Skeletal muscle satellite cell (primary cell): ENCODE results near the gene SHISA3.

Experiments used
- H3K27me3 ChIP-seq: 2 replicates; pipeline ENCODE4 v1.7.0; 2013; ENCODE audit warnings: low read length; ENCODE audit not compliant: control insufficient read depth, insufficient read depth
- H3K36me3 ChIP-seq: 2 replicates; pipeline ENCODE4 v1.7.0; 2013; ENCODE audit warnings: mild to moderate bottlenecking, control low read depth, low read length; ENCODE audit not compliant: insufficient read depth
- H3K4me1 ChIP-seq: 2 replicates; pipeline ENCODE4 v1.7.0; 2013; ENCODE audit warnings: low read length; ENCODE audit not compliant: control insufficient read depth, insufficient read depth
- H3K4me2 ChIP-seq: 2 replicates; pipeline ENCODE4 v1.7.0; 2013; ENCODE audit warnings: mild to moderate bottlenecking, low read length
- H3K4me3 ChIP-seq: 2 replicates; pipeline ENCODE4 v1.7.0; 2013; ENCODE audit warnings: low read length
- H3K9ac ChIP-seq: 2 replicates; pipeline ENCODE4 v1.7.0; 2013; ENCODE audit warnings: mild to moderate bottlenecking, low read depth, low read length, moderate library complexity
- H3K9me3 ChIP-seq: replicated peaks from 2 replicates; pipeline ENCODE4 v1.7.0; 2013; ENCODE audit warnings: mild to moderate bottlenecking, control low read depth, low read length

Gene SHISA3

GRCh38 chr4:42392436-42392835 lies 4.9 kb upstream of the SHISA3 start:
- no peak overlapping the region for H3K9ac ChIP-seq

GRCh38 chr4:42395595-42395994 lies 1.7 kb upstream of the SHISA3 start:
- H3K9ac ChIP-seq = no peak overlapping the region
- H3K9me3 ChIP-seq = no peaks in the 10 kb centered on the region
- H3K4me2 ChIP-seq = no peak overlapping the region
- H3K36me3 ChIP-seq = no peaks in the 10 kb centered on the region
- peaks cover 7% of the 10 kb centered on the region for H3K4me1 ChIP-seq
- H3K4me3 ChIP-seq = no peak overlapping the region
- peaks cover 60% of the 10 kb centered on the region for H3K27me3 ChIP-seq

More at GRCh38 chr4:42392436-42392835, 4.9 kb upstream of the SHISA3 start:
- H3K27me3 ChIP-seq = peaks cover 28% of the 10 kb centered on the region
- H3K4me3 ChIP-seq = no peak overlapping the region
- no peaks in the 10 kb centered on the region for H3K36me3 ChIP-seq
- no peaks in the 10 kb centered on the region for H3K9me3 ChIP-seq
- no peak overlapping the region for H3K4me2 ChIP-seq
- H3K4me1 ChIP-seq = no peaks in the 10 kb centered on the region

GRCh38 chr4:42396361-42396751 lies 932 bp upstream of the SHISA3 start:
- peaks cover 68% of the 10 kb centered on the region for H3K27me3 ChIP-seq
- H3K9ac ChIP-seq = no peak overlapping the region

GRCh38 chr4:42397635-42398170 lies 415 bp downstream of the SHISA3 start:
- Histone ChIP-seq H3K36me3 (no peaks in the 10 kb centered on the region), H3K4me3 (peak overlapping the region; percentile 47), H3K27me3 (peaks cover 71% of the 10 kb centered on the region), H3K9ac (no peak overlapping the region), H3K4me1 (peaks cover 7% of the 10 kb centered on the region), H3K4me2 (peak overlapping the region; percentile 80), H3K9me3 (no peaks in the 10 kb centered on the region)

More at GRCh38 chr4:42396361-42396751, 932 bp upstream of the SHISA3 start:
- no peaks in the 10 kb centered on the region for H3K9me3 ChIP-seq
- no peak overlapping the region for H3K4me3 ChIP-seq
- H3K4me1 ChIP-seq = peaks cover 7% of the 10 kb centered on the region
- H3K4me2 ChIP-seq = peak overlapping the region; percentile 80
- H3K36me3 ChIP-seq = no peaks in the 10 kb centered on the region

GRCh38 chr4:42398171-42398870 lies 1.0 kb downstream of the SHISA3 start:
- Histone ChIP-seq H3K9ac (no peak overlapping the region), H3K36me3 (no peaks in the 10 kb centered on the region), H3K4me3 (peak overlapping the region; percentile 47), H3K4me1 (peaks cover 7% of the 10 kb centered on the region), H3K4me2 (peak overlapping the region; percentile 80), H3K27me3 (peaks cover 71% of the 10 kb centered on the region), H3K9me3 (no peaks in the 10 kb centered on the region)

GRCh38 chr4:42398871-42399331 lies 1.6 kb downstream of the SHISA3 start:
- no peaks in the 10 kb centered on the region for H3K9me3 ChIP-seq
- H3K4me1 ChIP-seq = peaks cover 7% of the 10 kb centered on the region
- no peaks in the 10 kb centered on the region for H3K36me3 ChIP-seq
- H3K9ac ChIP-seq = no peak overlapping the region
- peaks cover 71% of the 10 kb centered on the region for H3K27me3 ChIP-seq
- peak overlapping the region; percentile 80 for H3K4me2 ChIP-seq
- H3K4me3 ChIP-seq = no peak overlapping the region

GRCh38 chr4:42399393-42399792 lies 2.1 kb downstream of the SHISA3 start:
- no peaks in the 10 kb centered on the region for H3K9me3 ChIP-seq
- H3K36me3 ChIP-seq = no peaks in the 10 kb centered on the region
- H3K9ac ChIP-seq = no peak overlapping the region
- peaks cover 71% of the 10 kb centered on the region for H3K27me3 ChIP-seq
- no peak overlapping the region for H3K4me2 ChIP-seq
- H3K4me1 ChIP-seq = peaks cover 7% of the 10 kb centered on the region
- H3K4me3 ChIP-seq = no peak overlapping the region

GRCh38 chr4:42401171-42401570 lies 3.9 kb downstream of the SHISA3 start:
- H3K4me3 ChIP-seq = no peak overlapping the region
- H3K36me3 ChIP-seq = no peaks in the 10 kb centered on the region
- H3K9ac ChIP-seq = no peak overlapping the region
- peaks cover 60% of the 10 kb centered on the region for H3K27me3 ChIP-seq
- H3K9me3 ChIP-seq = no peaks in the 10 kb centered on the region
- H3K4me1 ChIP-seq = peaks cover 7% of the 10 kb centered on the region
- H3K4me2 ChIP-seq = no peak overlapping the region

- Histone ChIP-seq H3K9me3 (no peaks in the 10 kb centered on the region), H3K4me1 (no peaks in the 10 kb centered on the region), H3K4me2 (no peak overlapping the region), H3K9ac (no peak overlapping the region), H3K36me3 (no peaks in the 10 kb centered on the region), H3K4me3 (no peak overlapping the region), H3K27me3 (peaks cover 31% of the 10 kb centered on the region)
Measured at GRCh38 chr4:42404001-42404400, 6.7 kb downstream of the SHISA3 start.

GRCh38 chr4:42410446-42410845 lies 13.2 kb downstream of the SHISA3 start:
- H3K4me3 ChIP-seq = no peak overlapping the region
- H3K9me3 ChIP-seq = no peaks in the 10 kb centered on the region
- no peak overlapping the region for H3K4me2 ChIP-seq
- no peaks in the 10 kb centered on the region for H3K27me3 ChIP-seq
- H3K9ac ChIP-seq = no peak overlapping the region
- no peaks in the 10 kb centered on the region for H3K36me3 ChIP-seq
- H3K4me1 ChIP-seq = peaks cover 13% of the 10 kb centered on the region

GRCh38 chr4:42411803-42412202 lies 14.5 kb downstream of the SHISA3 start:
- no peaks in the 10 kb centered on the region for H3K36me3 ChIP-seq
- H3K4me3 ChIP-seq = no peak overlapping the region
- no peaks in the 10 kb centered on the region for H3K27me3 ChIP-seq
- no peaks in the 10 kb centered on the region for H3K9me3 ChIP-seq
- H3K4me2 ChIP-seq = peak overlapping the region; percentile 19
- no peak overlapping the region for H3K9ac ChIP-seq
- H3K4me1 ChIP-seq = peaks cover 13% of the 10 kb centered on the region

GRCh38 chr4:42412251-42412650 lies 15.0 kb downstream of the SHISA3 start:
- Histone ChIP-seq H3K9me3 (no peaks in the 10 kb centered on the region), H3K27me3 (no peaks in the 10 kb centered on the region), H3K4me2 (peak overlapping the region; percentile 19), H3K4me3 (no peak overlapping the region), H3K9ac (no peak overlapping the region), H3K4me1 (peaks cover 13% of the 10 kb centered on the region), H3K36me3 (no peaks in the 10 kb centered on the region)
